ENCODE measurements around the gene RSPRY1.

DNA sequence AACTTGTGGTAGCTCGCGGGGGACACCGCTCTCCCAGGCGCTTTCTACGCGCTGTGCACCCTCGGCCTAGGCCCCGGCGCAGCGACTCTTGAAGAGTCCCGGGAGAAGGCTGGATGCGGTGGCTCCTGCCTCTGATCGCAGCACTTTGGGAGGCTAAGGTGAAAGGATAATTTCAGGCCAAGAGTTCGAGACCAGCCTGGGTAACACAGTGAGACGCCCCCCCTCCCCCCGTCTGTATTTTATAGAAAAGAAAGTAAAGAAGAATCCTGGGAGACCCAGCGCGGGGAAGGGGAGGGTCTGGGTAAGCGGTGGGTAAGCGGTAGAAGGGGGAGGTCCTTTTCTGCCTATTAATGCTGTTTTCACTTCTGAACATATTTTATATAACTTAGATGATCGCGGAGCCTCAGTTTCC lies 98.8 kb downstream of the RSPRY1 start:
- TF ChIP-seq, protein P1, sequence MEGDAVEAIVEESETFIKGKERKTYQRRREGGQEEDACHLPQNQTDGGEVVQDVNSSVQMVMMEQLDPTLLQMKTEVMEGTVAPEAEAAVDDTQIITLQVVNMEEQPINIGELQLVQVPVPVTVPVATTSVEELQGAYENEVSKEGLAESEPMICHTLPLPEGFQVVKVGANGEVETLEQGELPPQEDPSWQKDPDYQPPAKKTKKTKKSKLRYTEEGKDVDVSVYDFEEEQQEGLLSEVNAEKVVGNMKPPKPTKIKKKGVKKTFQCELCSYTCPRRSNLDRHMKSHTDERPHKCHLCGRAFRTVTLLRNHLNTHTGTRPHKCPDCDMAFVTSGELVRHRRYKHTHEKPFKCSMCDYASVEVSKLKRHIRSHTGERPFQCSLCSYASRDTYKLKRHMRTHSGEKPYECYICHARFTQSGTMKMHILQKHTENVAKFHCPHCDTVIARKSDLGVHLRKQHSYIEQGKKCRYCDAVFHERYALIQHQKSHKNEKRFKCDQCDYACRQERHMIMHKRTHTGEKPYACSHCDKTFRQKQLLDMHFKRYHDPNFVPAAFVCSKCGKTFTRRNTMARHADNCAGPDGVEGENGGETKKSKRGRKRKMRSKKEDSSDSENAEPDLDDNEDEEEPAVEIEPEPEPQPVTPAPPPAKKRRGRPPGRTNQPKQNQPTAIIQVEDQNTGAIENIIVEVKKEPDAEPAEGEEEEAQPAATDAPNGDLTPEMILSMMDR (IDR thresholded peaks at IDR 0.05; ENCODE audit: low read depth, low read length, poor library complexity, severe bottlenecking) = no peak
- 0 out of 2 replicates have a peak, but pooled peaks have one; percentile 16 for TF ChIP-seq EZH2phosphoT487 (IDR thresholded peaks at IDR 0.05; ENCODE audit: borderline replicate concordance, low read length)

Measured in DOHH2 (cell line).